Kidney (tissue), 14 donors: ENCODE data around the gene REL. TPM values are rescaled to one million over a fixed set of nuclear protein-coding genes. Genes with fewer than 3 reads are reported as not detected.

ENCODE experiments used
- DNase-seq, 5 donors: peaks; one replicate each; pipeline ENCODE4 v3.0.0-alpha.2; 2013 to 2020
- FAIRE-seq: peaks from 2 replicates; lab custom pipeline; 2012; peaks lifted over from hg19 to GRCh38; lab: Jason Lieb, UNC
- H3K27ac ChIP-seq, 2 donors: one replicate each; pipeline ENCODE4 v1.7.0; 2013; ENCODE audit warnings: low read depth in 2 of 2, low read length in 2 of 2, inconsistent platforms in 1 of 2
- H3K27me3 ChIP-seq: one replicate; pipeline ENCODE4 v1.7.1; 2013; ENCODE audit warnings: low read length, inconsistent platforms; ENCODE audit not compliant: control insufficient read depth, insufficient read depth
- H3K36me3 ChIP-seq, 3 donors: one replicate each; pipeline versions ENCODE4 v1.7.0 to v1.7.1; 2013; ENCODE audit warnings: low read length in 3 of 3, control low read depth in 1 of 3, inconsistent platforms in 1 of 3; ENCODE audit not compliant: insufficient read depth in 3 of 3, control insufficient read depth in 2 of 3
- H3K4me1 ChIP-seq, 3 donors: one replicate each; pipeline versions ENCODE4 v1.7.0 to v1.7.1; 2013; ENCODE audit warnings: low read length in 3 of 3, inconsistent platforms in 1 of 3, low read depth in 1 of 3; ENCODE audit not compliant: control insufficient read depth in 2 of 3, insufficient read depth in 2 of 3
- H3K4me3 ChIP-seq, 3 donors: one replicate each; pipeline versions ENCODE4 v1.7.0 to v1.8.1; 2013; ENCODE audit warnings: low read length in 3 of 3, control low read depth in 1 of 3, inconsistent platforms in 1 of 3
- H3K9ac ChIP-seq, 3 donors: one replicate each; pipeline versions ENCODE4 v1.7.0 to v1.7.1; 2013; ENCODE audit warnings: low read length in 3 of 3, control low read depth in 1 of 3, inconsistent platforms in 1 of 3
- H3K9me3 ChIP-seq, 3 donors: one replicate each; pipeline versions ENCODE4 v1.7.0 to v1.7.1; 2013; ENCODE audit warnings: low read length in 3 of 3, control low read depth in 1 of 3, inconsistent platforms in 1 of 3; ENCODE audit not compliant: control insufficient read depth in 2 of 3, insufficient read depth in 1 of 3
- CTCF ChIP-seq: IDR thresholded peaks from 3 replicates; pipeline ENCODE4 v1.5.1; 2012; ENCODE audit warnings: mild to moderate bottlenecking, moderate library complexity, borderline replicate concordance; ENCODE audit not compliant: insufficient read depth; ENCODE audit errors: extremely low read depth
- intact Hi-C: fragments of 100-400 bp; cut with DNase I; formaldehyde crosslinking; loops from one replicate; pipeline ENCODE4 v1.11.1; 2022
- polyA plus RNA-seq: library from polyadenylated mRNA; stranded (reverse); fragments of 350-450 nt; fragmentation: Illumina TruSeq; extraction: RNeasy Lipid Tissue Mini Kit (QIAGEN cat#74804); gene quantifications from one replicate; pipeline ENCODE4 v1.2.3, GENCODE V29; 2014; ENCODE audit warnings: low read depth, low replicate concordance; ENCODE audit not compliant: insufficient read depth
- total RNA-seq: library from RNA; stranded (reverse); fragmentation: NEBNext Ultra II Directional; extraction: Animal tissue kit (Norgen Biotek cat#: 25700); gene quantifications from one replicate; pipeline ENCODE4 v1.2.1, GENCODE V29; 2021
- donor health status: control.
- donor health status: control.
- donor health status: control.
- donor health status: control.
- donor health status: control.
- donor health status: DM: yes; HTN: yes; CAD: no.
- donor health status: Normal renal cell carcinoma (clear cell type).

REL gene
- total and polyA plus RNA-seq, 2 donors from 2014 or later, result 0.43 to 21.8 TPM

GRCh38 chr2:60834270-60834717, 47.1 kb upstream of the REL start:
- no peak overlapping the region for H3K27ac ChIP-seq
- intact Hi-C loops, result no loop called here
- TF ChIP-seq CTCF, result no peak
- FAIRE-seq (no peak), DNase-seq (no peak)
- no peak overlapping the region for H3K9ac ChIP-seq
- no peaks in the 10 kb centered on the region for H3K27me3 ChIP-seq
- H3K4me1 ChIP-seq, result no peaks in the 10 kb centered on the region
- no peaks in the 10 kb centered on the region for H3K9me3 ChIP-seq
- H3K36me3 ChIP-seq, result no peaks in the 10 kb centered on the region
- H3K4me3 ChIP-seq, result no peak overlapping the region

- no peak for FAIRE-seq
- intact Hi-C loops, result no loop called here
- no peaks in the 10 kb centered on the region for H3K9me3 ChIP-seq
These were observed 44.9 kb upstream of the REL start for GRCh38 chr2:60836491-60836890.

GRCh38 chr2:60837123-60837522, 44.3 kb upstream of the REL start:
- H3K4me1 ChIP-seq, result no peaks in the 10 kb centered on the region
- H3K9me3 ChIP-seq, result no peaks in the 10 kb centered on the region
- FAIRE-seq (no peak), DNase-seq (no peak)
- H3K4me3 ChIP-seq, result no peak overlapping the region
- no peak overlapping the region for H3K9ac ChIP-seq
- H3K27ac ChIP-seq, result no peak overlapping the region
- H3K36me3 ChIP-seq, result no peaks in the 10 kb centered on the region
- intact Hi-C loops, result no loop called here
- H3K27me3 ChIP-seq, result no peaks in the 10 kb centered on the region
- no peak for TF ChIP-seq CTCF

More at GRCh38 chr2:60836491-60836890, 44.9 kb upstream of the REL start:
- Histone ChIP-seq H3K36me3 (no peaks in the 10 kb centered on the region), H3K4me3 (no peak overlapping the region), H3K27me3 (no peaks in the 10 kb centered on the region), H3K4me1 (no peaks in the 10 kb centered on the region), H3K9ac (no peak overlapping the region), H3K27ac (no peak overlapping the region)
- DNase-seq, result no peak
- no peak for TF ChIP-seq CTCF

GRCh38 chr2:60838481-60838880, 42.9 kb upstream of the REL start:
- TF ChIP-seq CTCF, result no peak
- H3K27me3 ChIP-seq, result no peaks in the 10 kb centered on the region
- no peak for FAIRE-seq
- H3K9ac ChIP-seq, result no peak overlapping the region
- H3K36me3 ChIP-seq, result no peaks in the 10 kb centered on the region
- no peak overlapping the region for H3K27ac ChIP-seq
- intact Hi-C loops, result no loop called here
- H3K4me3 ChIP-seq, result no peak overlapping the region
- no peak for DNase-seq
- H3K9me3 ChIP-seq, result no peaks in the 10 kb centered on the region
- no peaks in the 10 kb centered on the region for H3K4me1 ChIP-seq
